IMR-90 (cell line): ENCODE measurements around the gene SOX5. TPM values are rescaled to one million over a fixed set of nuclear protein-coding genes. Genes with fewer than 3 reads are reported as not detected.

Experiments used
- ATAC-seq: fragments of 200-7000 bp; cut with Tn5 transposase; 2 replicates; pipeline ENCODE4 v1.9.1; 2020; ENCODE audit warnings: low read depth, mild to moderate bottlenecking, moderate library complexity
- BruUV-seq: library from RNA; stranded (reverse); fragments of 400-500 nt; replicated peaks from 2 replicates; lab custom pipeline; 2021; lab: Mats Ljungman, UMichigan
- CTCF ChIA-PET: fragments of 300-600 bp; formaldehyde crosslinking; extraction: SDS; loops from one replicate; lab custom pipeline; 2021; ENCODE audit warnings: antibody characterized with exemption; lab: Yijun Ruan, JAX
- POLR2A ChIA-PET: fragments of 300-600 bp; sonication (Branson Sonifier 250); formaldehyde crosslinking; loops from one replicate; lab custom pipeline; 2022; ENCODE audit warnings: antibody characterized with exemption; ENCODE audit not compliant: unreplicated experiment; lab: Charles Lee
- DNase-seq: peaks from one replicate; pipeline ENCODE4 v3.0.0; 2013
- H2AFZ ChIP-seq: replicated peaks from 2 replicates; pipeline ENCODE3; 2013; ENCODE audit warnings: low read length, mild to moderate bottlenecking; ENCODE audit not compliant: poor library complexity
- H2AK5ac ChIP-seq: 2 replicates; pipeline ENCODE4 v1.6.1; 2013; ENCODE audit warnings: low read depth, low read length, inconsistent platforms
- H2AK9ac ChIP-seq: replicated peaks from 2 replicates; pipeline ENCODE3; 2013; ENCODE audit warnings: mild to moderate bottlenecking, low read depth, low read length, moderate library complexity; ENCODE audit not compliant: poor library complexity
- H2BK120ac ChIP-seq: 2 replicates; pipeline ENCODE4 v1.6.1; 2013; ENCODE audit warnings: low read depth, low read length, inconsistent platforms
- H2BK15ac ChIP-seq: 3 replicates; pipeline ENCODE4 v1.6.1; 2013; ENCODE audit warnings: low read depth, low read length, inconsistent platforms
- H2BK20ac ChIP-seq: 2 replicates; pipeline ENCODE4 v1.6.1; 2013; ENCODE audit warnings: low read depth, mild to moderate bottlenecking, inconsistent platforms, low read length, moderate library complexity
- H2BK5ac ChIP-seq: 2 replicates; pipeline ENCODE4 v1.6.1; 2013; ENCODE audit warnings: mild to moderate bottlenecking, low read depth, low read length, inconsistent platforms; ENCODE audit not compliant: poor library complexity, severe bottlenecking
- H3K14ac ChIP-seq: replicated peaks from 2 replicates; pipeline ENCODE4 v1.6.1; 2013; ENCODE audit warnings: low read depth, low read length, inconsistent platforms
- H3K18ac ChIP-seq: 2 replicates; pipeline ENCODE4 v1.6.1; 2013; ENCODE audit warnings: low read depth, low read length, control low read depth
- H3K23ac ChIP-seq: 2 replicates; pipeline ENCODE4 v1.6.1; 2013; ENCODE audit warnings: low read depth, low read length, inconsistent platforms
- H3K27ac ChIP-seq: 2 replicates; pipeline ENCODE4 v1.5.1; 2013; ENCODE audit warnings: mild to moderate bottlenecking, control low read depth, low read length; ENCODE audit not compliant: insufficient read depth
- H3K27me3 ChIP-seq: 2 replicates; pipeline ENCODE4 v1.6.1; 2013; ENCODE audit warnings: low read length; ENCODE audit not compliant: control insufficient read depth, insufficient read depth
- H3K36me3 ChIP-seq: 2 replicates; pipeline ENCODE4 v1.6.1; 2013; ENCODE audit warnings: low read length, mixed read lengths; ENCODE audit not compliant: control insufficient read depth, insufficient read depth
- H3K4ac ChIP-seq: 2 replicates; pipeline ENCODE4 v1.6.1; 2013; ENCODE audit warnings: low read depth, low read length, inconsistent platforms
- H3K4me1 ChIP-seq: 2 replicates; pipeline ENCODE4 v1.6.1; 2013; ENCODE audit warnings: low read length, mixed read lengths; ENCODE audit not compliant: control insufficient read depth, insufficient read depth
- H3K4me2 ChIP-seq: 2 replicates; pipeline ENCODE4 v1.6.1; 2013; ENCODE audit warnings: low read depth, mild to moderate bottlenecking, control low read depth, low read length, moderate library complexity
- H3K4me3 ChIP-seq: 2 replicates; pipeline ENCODE4 v1.5.1; 2013; ENCODE audit warnings: low read depth, mild to moderate bottlenecking, control low read depth, low read length, moderate library complexity; ENCODE audit not compliant: insufficient read depth
- H3K56ac ChIP-seq: 2 replicates; pipeline ENCODE4 v1.6.1; 2013; ENCODE audit warnings: low read length, inconsistent platforms; ENCODE audit not compliant: insufficient read depth; ENCODE audit errors: extremely low read depth
- H3K79me1 ChIP-seq, 2 experiments: 2 replicates each; pipeline ENCODE4 v1.6.1; 2013; ENCODE audit warnings: low read length in 2 of 2, inconsistent platforms in 1 of 2, low read depth in 1 of 2
- H3K9ac ChIP-seq: 2 replicates; pipeline ENCODE4 v1.6.1; 2013; ENCODE audit warnings: low read depth, low read length, control low read depth
- H3K9me1 ChIP-seq: 2 replicates; pipeline ENCODE4 v1.6.1; 2013; ENCODE audit warnings: low read length, inconsistent platforms; ENCODE audit not compliant: insufficient read depth
- H3K9me3 ChIP-seq: 2 replicates; pipeline ENCODE4 v1.6.1; 2013; ENCODE audit warnings: low read length; ENCODE audit not compliant: control insufficient read depth, insufficient read depth
- H4K20me1 ChIP-seq: 2 replicates; pipeline ENCODE4 v1.6.1; 2013; ENCODE audit warnings: low read length, inconsistent platforms; ENCODE audit not compliant: insufficient read depth
- H4K5ac ChIP-seq: 2 replicates; pipeline ENCODE4 v1.6.1; 2013; ENCODE audit warnings: mild to moderate bottlenecking, low read depth, low read length, control low read depth
- H4K8ac ChIP-seq, 2 experiments: 2 replicates each; pipeline ENCODE4 v1.6.1; 2013; ENCODE audit warnings: low read depth in 2 of 2, low read length in 2 of 2, control low read depth in 1 of 2, inconsistent platforms in 1 of 2
- H4K91ac ChIP-seq: 2 replicates; pipeline ENCODE4 v1.6.1; 2013; ENCODE audit warnings: low read depth, low read length, inconsistent platforms; ENCODE audit not compliant: insufficient read depth
- BHLHE40 ChIP-seq: fragments of 150-350 bp; IDR thresholded peaks from 2 replicates; pipeline ENCODE4 v1.6.1; 2016; ENCODE audit warnings: mild to moderate bottlenecking, low read depth, low read length
- MXI1 ChIP-seq: IDR thresholded peaks from 2 replicates; pipeline ENCODE4 v1.6.1; 2012; ENCODE audit warnings: low read depth, mild to moderate bottlenecking, low read length, moderate library complexity, borderline replicate concordance
- POLR2A ChIP-seq: IDR thresholded peaks from 2 replicates; pipeline ENCODE4 v1.6.1; 2012; ENCODE audit warnings: mild to moderate bottlenecking, low read depth, low read length
- RAD21 ChIP-seq: IDR thresholded peaks from 2 replicates; pipeline ENCODE4 v1.6.1; 2012; ENCODE audit warnings: low read length, improper control_type of control experiment
- RFX5 ChIP-seq: IDR thresholded peaks from 2 replicates; pipeline ENCODE4 v1.8.0; 2012; ENCODE audit warnings: low read depth, mild to moderate bottlenecking, low read length, moderate library complexity
- SMC3 ChIP-seq: fragments of 150-350 bp; IDR thresholded peaks from 2 replicates; pipeline ENCODE4 v1.6.1; 2016; ENCODE audit warnings: low read depth, mild to moderate bottlenecking, antibody characterized with exemption, low read length, moderate library complexity
- dilution Hi-C: fragments of 300-500 bp; cut with HindIII; formaldehyde crosslinking; loops from one replicate; pipeline ENCODE4 v1.14.3; 2018; ENCODE audit warnings: low sequenced_read_pairs; ENCODE audit not compliant: unreplicated experiment
- in situ Hi-C: fragments of 300-500 bp; cut with MboI; formaldehyde crosslinking; loops from 3 replicates; pipeline ENCODE4 v1.14.3; 2019; ENCODE audit warnings: low sequenced_read_pairs, inconsistent platforms, mixed read lengths
- intact Hi-C: fragments of 100-400 bp; cut with micrococcal nuclease; formaldehyde crosslinking; loops from 2 replicates; pipeline ENCODE4 v1.10.0; 2022
- polyA plus RNA-seq, 3 experiments: library from polyadenylated mRNA; depleted of rRNA; stranded (reverse); fragments of >200 nt; gene quantifications; 2 replicates each; pipeline ENCODE4 v1.2.3, GENCODE V29; 2012; ENCODE audit warnings: low replicate concordance in 1 of 3
- total RNA-seq: library from RNA; depleted of rRNA; stranded (reverse); fragments of >200 nt; gene quantifications from 2 replicates; pipeline ENCODE4 v1.2.3, GENCODE V29; 2012
- TF ChIP-seq, protein P1 (sequence below): fragments of 150-350 bp; IDR thresholded peaks from 2 replicates; pipeline ENCODE4 v1.6.1; 2016; ENCODE audit warnings: low read depth, mild to moderate bottlenecking, low read length, moderate library complexity, borderline replicate concordance
- TF ChIP-seq, protein P2 (sequence below): fragments of 150-350 bp; IDR thresholded peaks from 2 replicates; pipeline ENCODE4 v1.6.1; 2017; ENCODE audit warnings: mild to moderate bottlenecking, antibody characterized with exemption, low read length, low read depth

Gene SOX5
- total and polyA plus RNA-seq, 2 of the 4 experiments (the other 2 are of a cell fraction) = 1.1 to 13.1 TPM

- TF ChIP-seq, protein P1, sequence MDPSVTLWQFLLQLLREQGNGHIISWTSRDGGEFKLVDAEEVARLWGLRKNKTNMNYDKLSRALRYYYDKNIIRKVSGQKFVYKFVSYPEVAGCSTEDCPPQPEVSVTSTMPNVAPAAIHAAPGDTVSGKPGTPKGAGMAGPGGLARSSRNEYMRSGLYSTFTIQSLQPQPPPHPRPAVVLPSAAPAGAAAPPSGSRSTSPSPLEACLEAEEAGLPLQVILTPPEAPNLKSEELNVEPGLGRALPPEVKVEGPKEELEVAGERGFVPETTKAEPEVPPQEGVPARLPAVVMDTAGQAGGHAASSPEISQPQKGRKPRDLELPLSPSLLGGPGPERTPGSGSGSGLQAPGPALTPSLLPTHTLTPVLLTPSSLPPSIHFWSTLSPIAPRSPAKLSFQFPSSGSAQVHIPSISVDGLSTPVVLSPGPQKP = no peak
- TF ChIP-seq MXI1 (no peak), POLR2A (no peak), SMC3 (no peak), RFX5 (no peak), BHLHE40 (no peak), RAD21 (no peak)
- TF ChIP-seq, protein P2, sequence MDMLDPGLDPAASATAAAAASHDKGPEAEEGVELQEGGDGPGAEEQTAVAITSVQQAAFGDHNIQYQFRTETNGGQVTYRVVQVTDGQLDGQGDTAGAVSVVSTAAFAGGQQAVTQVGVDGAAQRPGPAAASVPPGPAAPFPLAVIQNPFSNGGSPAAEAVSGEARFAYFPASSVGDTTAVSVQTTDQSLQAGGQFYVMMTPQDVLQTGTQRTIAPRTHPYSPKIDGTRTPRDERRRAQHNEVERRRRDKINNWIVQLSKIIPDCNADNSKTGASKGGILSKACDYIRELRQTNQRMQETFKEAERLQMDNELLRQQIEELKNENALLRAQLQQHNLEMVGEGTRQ = no peak
- intact Hi-C loops (no loop called here), dilution Hi-C loops (no loop called here), in situ Hi-C loops (no loop called here)
- no peak overlapping the region for H2BK120ac ChIP-seq
- no peak overlapping the region for H3K4ac ChIP-seq
- no peak overlapping the region for H3K23ac ChIP-seq
- no peak overlapping the region for H3K9ac ChIP-seq
- H3K27ac ChIP-seq = no peak overlapping the region
- CTCF ChIA-PET = no interaction called here
- ATAC-seq = no peak
- no peak for DNase-seq
- no peak overlapping the region for H3K18ac ChIP-seq
- H3K4me3 ChIP-seq = no peak overlapping the region
- no peaks in the 10 kb centered on the region for H3K9me3 ChIP-seq
- H2AK5ac ChIP-seq = no peak overlapping the region
- no peak overlapping the region for H4K8ac ChIP-seq
- no peaks in the 10 kb centered on the region for H3K9me1 ChIP-seq
- H2BK5ac ChIP-seq = no peak overlapping the region
- no peak overlapping the region for H2BK20ac ChIP-seq
- no peaks in the 10 kb centered on the region for H4K20me1 ChIP-seq
- no peaks in the 10 kb centered on the region for H3K79me1 ChIP-seq
- H2AFZ ChIP-seq = no peak overlapping the region
- no peak overlapping the region for H3K4me2 ChIP-seq
- H4K91ac ChIP-seq = no peak overlapping the region
- no TSS peak for BruUV-seq
- no peaks in the 10 kb centered on the region for H3K4me1 ChIP-seq
- H4K5ac ChIP-seq = no peak overlapping the region
- no peak overlapping the region for H2BK15ac ChIP-seq
- H3K36me3 ChIP-seq = no peaks in the 10 kb centered on the region
- POLR2A ChIA-PET = no interaction called here
- no peak overlapping the region for H2AK9ac ChIP-seq
- H3K27me3 ChIP-seq = no peaks in the 10 kb centered on the region
- H3K14ac ChIP-seq = no peak overlapping the region
- H3K56ac ChIP-seq = no peak overlapping the region
These were observed 268.2 kb downstream of the SOX5 start for GRCh38 chr12:23681237-23681636.
